PC-3 (cell line): ENCODE results near the gene PARN. TPM values are rescaled to one million over a fixed set of nuclear protein-coding genes. Genes with fewer than 3 reads are reported as not detected.

ENCODE experiments used
- ATAC-seq: fragments of 200-7000 bp; cut with Tn5 transposase; 2 replicates; pipeline ENCODE4 v1.9.1; 2020; ENCODE audit warnings: mild to moderate bottlenecking, moderate library complexity
- BruUV-seq: library from RNA; stranded (reverse); fragments of 400-500 nt; replicated peaks from 2 replicates; lab custom pipeline; 2021; lab: Mats Ljungman, UMichigan
- CTCF ChIA-PET: fragments of 300-600 bp; sonication (Branson Sonifier 250); formaldehyde crosslinking; loops from one replicate; lab custom pipeline; 2022; ENCODE audit warnings: antibody characterized with exemption; lab: Charles Lee
- POLR2A ChIA-PET: fragments of 300-600 bp; sonication (Branson Sonifier 250); formaldehyde crosslinking; loops from one replicate; lab custom pipeline; 2022; ENCODE audit warnings: antibody characterized with exemption; ENCODE audit not compliant: unreplicated experiment; lab: Charles Lee
- DNase-seq: peaks from one replicate; pipeline ENCODE4 v3.0.0-alpha.2; 2015
- H2AFZ ChIP-seq: fragments of 300-600 bp; sonication (generic); 2 replicates; pipeline ENCODE4 v1.6.0; 2016; ENCODE audit warnings: antibody characterized with exemption, low read length
- H3F3A ChIP-seq: fragments of 300-600 bp; sonication (generic); one replicate; pipeline ENCODE4 v1.6.0; 2017; ENCODE audit warnings: antibody characterized with exemption, low read length, control low read depth, mild to moderate bottlenecking; ENCODE audit not compliant: unreplicated experiment
- H3K27ac ChIP-seq: fragments of 300-600 bp; sonication (generic); 2 replicates; pipeline ENCODE4 v1.5.1; 2016; ENCODE audit warnings: mild to moderate bottlenecking, low read length
- H3K27me3 ChIP-seq: fragments of 300-600 bp; sonication (generic); 2 replicates; pipeline ENCODE4 v1.6.1; 2016; ENCODE audit warnings: low read length, mixed read lengths
- H3K36me3 ChIP-seq: fragments of 300-600 bp; sonication (generic); 2 replicates; pipeline ENCODE4 v1.6.1; 2016; ENCODE audit warnings: low read depth, mixed run types, low read length, mixed read lengths
- H3K4me1 ChIP-seq: fragments of 300-600 bp; sonication (generic); 2 replicates; pipeline ENCODE4 v1.5.1; 2016; ENCODE audit warnings: low read length; ENCODE audit not compliant: insufficient read depth
- H3K4me2 ChIP-seq: fragments of 300-600 bp; sonication (generic); 2 replicates; pipeline ENCODE4 v1.6.0; 2016; ENCODE audit warnings: low read length
- H3K4me3 ChIP-seq: fragments of 300-600 bp; sonication (generic); 2 replicates; pipeline ENCODE4 v1.5.1; 2016; ENCODE audit warnings: mild to moderate bottlenecking, low read length, mixed read lengths
- H3K79me2 ChIP-seq: fragments of 300-600 bp; sonication (generic); 2 replicates; pipeline ENCODE4 v1.6.1; 2017; ENCODE audit warnings: low read length, mixed read lengths
- H3K9ac ChIP-seq: fragments of 300-600 bp; sonication (generic); 2 replicates; pipeline ENCODE4 v1.6.0; 2016; ENCODE audit warnings: mild to moderate bottlenecking, low read length
- H3K9me2 ChIP-seq: fragments of 300-600 bp; sonication (generic); replicated peaks from 2 replicates; pipeline ENCODE4 v1.6.1; 2016; ENCODE audit warnings: mixed run types, low read length, mixed read lengths
- H3K9me3 ChIP-seq: fragments of 300-600 bp; sonication (generic); 2 replicates; pipeline ENCODE4 v1.6.1; 2016; ENCODE audit warnings: low read length, mixed read lengths
- H4K20me1 ChIP-seq: fragments of 300-600 bp; sonication (generic); 2 replicates; pipeline ENCODE4 v1.6.1; 2016; ENCODE audit warnings: low read length, mixed read lengths
- EZH2 ChIP-seq: fragments of 300-600 bp; sonication (generic); IDR thresholded peaks from one replicate; pipeline ENCODE4 v1.6.1; 2017; ENCODE audit warnings: antibody characterized with exemption, mild to moderate bottlenecking, low read length; ENCODE audit not compliant: unreplicated experiment
- EZH2phosphoT487 ChIP-seq: fragments of 300-600 bp; sonication (generic); IDR thresholded peaks from 2 replicates; pipeline ENCODE4 v1.6.1; 2018; ENCODE audit warnings: mild to moderate bottlenecking, antibody characterized with exemption, low read length, borderline replicate concordance
- intact Hi-C: fragments of 100-400 bp; cut with micrococcal nuclease; formaldehyde crosslinking; loops from 2 replicates; pipeline ENCODE4 v1.9.0; 2023
- total RNA-seq: library from RNA; depleted of rRNA; stranded (reverse); fragments of >200 nt; gene quantifications from 2 replicates; pipeline ENCODE4 v1.2.3, GENCODE V29; 2014
- TF ChIP-seq, protein P1 (sequence below): fragments of 300-600 bp; sonication (generic); conservative IDR thresholded peaks from 2 replicates; pipeline ENCODE4 v1.5.1; 2017; ENCODE audit warnings: antibody characterized with exemption, low read depth, mild to moderate bottlenecking, low read length

Gene PARN
- total RNA-seq, 1 experiment from 2014 or later: 34.7 TPM

GRCh38 chr16:14495213-14496046 is 134.6 kb downstream of the PARN start:
- Histone ChIP-seq H3K27me3 (no peaks in the 10 kb centered on the region), H3K9ac (no peak overlapping the region), H3K79me2 (no peaks in the 10 kb centered on the region; the same call in 1 of the 2 replicates), H3K4me1 (peaks cover 21% of the 10 kb centered on the region), H3K27ac (no peak overlapping the region), H3K9me3 (no peaks in the 10 kb centered on the region), H4K20me1 (no peaks in the 10 kb centered on the region), H3K4me2 (no peak overlapping the region), H3K36me3 (no peaks in the 10 kb centered on the region), H3F3A (no peaks in the 10 kb centered on the region), H2AFZ (no peak overlapping the region), H3K4me3 (no peak overlapping the region), H3K9me2 (no peaks in the 10 kb centered on the region)
- CTCF ChIA-PET: no interaction called here
- POLR2A ChIA-PET: no interaction called here
- no TSS peak for BruUV-seq
- intact Hi-C loops: no loop called here
- DNase-seq (no peak), ATAC-seq (no peak)
- TF ChIP-seq EZH2: no peak
- TF ChIP-seq, protein P1, sequence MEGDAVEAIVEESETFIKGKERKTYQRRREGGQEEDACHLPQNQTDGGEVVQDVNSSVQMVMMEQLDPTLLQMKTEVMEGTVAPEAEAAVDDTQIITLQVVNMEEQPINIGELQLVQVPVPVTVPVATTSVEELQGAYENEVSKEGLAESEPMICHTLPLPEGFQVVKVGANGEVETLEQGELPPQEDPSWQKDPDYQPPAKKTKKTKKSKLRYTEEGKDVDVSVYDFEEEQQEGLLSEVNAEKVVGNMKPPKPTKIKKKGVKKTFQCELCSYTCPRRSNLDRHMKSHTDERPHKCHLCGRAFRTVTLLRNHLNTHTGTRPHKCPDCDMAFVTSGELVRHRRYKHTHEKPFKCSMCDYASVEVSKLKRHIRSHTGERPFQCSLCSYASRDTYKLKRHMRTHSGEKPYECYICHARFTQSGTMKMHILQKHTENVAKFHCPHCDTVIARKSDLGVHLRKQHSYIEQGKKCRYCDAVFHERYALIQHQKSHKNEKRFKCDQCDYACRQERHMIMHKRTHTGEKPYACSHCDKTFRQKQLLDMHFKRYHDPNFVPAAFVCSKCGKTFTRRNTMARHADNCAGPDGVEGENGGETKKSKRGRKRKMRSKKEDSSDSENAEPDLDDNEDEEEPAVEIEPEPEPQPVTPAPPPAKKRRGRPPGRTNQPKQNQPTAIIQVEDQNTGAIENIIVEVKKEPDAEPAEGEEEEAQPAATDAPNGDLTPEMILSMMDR: no peak
- TF ChIP-seq EZH2phosphoT487: no peak

DNA sequence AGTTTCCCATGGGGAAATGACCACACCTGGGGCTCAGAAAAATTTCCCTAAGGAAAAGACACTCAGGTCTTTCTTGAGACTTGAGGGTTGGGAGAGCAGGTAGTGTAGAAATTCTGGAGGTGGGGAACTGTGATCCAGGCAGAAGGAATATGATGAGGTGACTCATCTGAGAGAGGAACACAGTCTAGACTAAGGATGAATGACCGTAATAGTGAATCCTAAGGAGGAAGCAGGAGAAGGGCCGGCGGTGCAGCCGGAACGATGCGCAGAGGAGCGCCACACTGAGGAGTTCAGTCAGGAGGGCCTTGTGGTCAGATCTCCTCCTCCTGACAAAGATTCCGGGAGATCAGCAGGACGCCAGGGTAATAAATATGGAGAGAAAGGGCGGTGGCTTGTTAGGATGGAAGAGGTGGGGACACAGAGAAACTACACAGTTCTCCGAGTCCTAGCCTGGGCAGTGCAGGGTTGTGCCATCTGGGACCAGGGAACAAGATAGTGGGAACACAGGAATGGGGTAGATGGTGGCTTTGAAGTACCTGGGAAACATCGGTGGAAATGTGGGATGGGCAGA is 135.6 kb downstream of the PARN start:
- Histone ChIP-seq H4K20me1 (no peaks in the 10 kb centered on the region), H3K9me2 (no peaks in the 10 kb centered on the region), H3K4me1 (peaks cover 21% of the 10 kb centered on the region), H3F3A (no peaks in the 10 kb centered on the region), H3K27ac (no peak overlapping the region), H3K4me2 (no peak overlapping the region), H2AFZ (no peak overlapping the region), H3K9ac (no peak overlapping the region), H3K36me3 (no peaks in the 10 kb centered on the region), H3K4me3 (no peak overlapping the region), H3K9me3 (no peaks in the 10 kb centered on the region), H3K79me2 (no peaks in the 10 kb centered on the region), H3K27me3 (no peaks in the 10 kb centered on the region)
- no peak for TF ChIP-seq EZH2phosphoT487
- TF ChIP-seq EZH2: no peak
- TF ChIP-seq, protein P1: no peak
- ChIA-PET POLR2A (no interaction called here), CTCF (no interaction called here)
- DNase-seq (no peak), ATAC-seq (no peak)
- intact Hi-C loops: no loop called here
- no TSS peak for BruUV-seq

GRCh38 chr16:14493791-14494190 is 136.3 kb downstream of the PARN start:
- no peaks in the 10 kb centered on the region for H3F3A ChIP-seq
- POLR2A ChIA-PET: no interaction called here
- TF ChIP-seq, protein P1: no peak
- TF ChIP-seq EZH2phosphoT487 (no peak), EZH2 (no peak)
- no peak overlapping the region for H3K4me2 ChIP-seq
- no peak overlapping the region for H3K27ac ChIP-seq
- ATAC-seq: no peak
- H3K9me3 ChIP-seq: no peaks in the 10 kb centered on the region
- no peaks in the 10 kb centered on the region for H3K9me2 ChIP-seq
- H3K36me3 ChIP-seq: no peaks in the 10 kb centered on the region
- no peak overlapping the region for H2AFZ ChIP-seq
- H3K79me2 ChIP-seq: no peaks in the 10 kb centered on the region
- H3K27me3 ChIP-seq: no peaks in the 10 kb centered on the region
- H4K20me1 ChIP-seq: no peaks in the 10 kb centered on the region
- no TSS peak for BruUV-seq
- no peak overlapping the region for H3K4me3 ChIP-seq
- H3K4me1 ChIP-seq: peaks cover 14% of the 10 kb centered on the region
- intact Hi-C loops: no loop called here
- CTCF ChIA-PET: no interaction called here
- DNase-seq: no peak
- H3K9ac ChIP-seq: no peak overlapping the region
